CD4-positive, alpha-beta T cell treated with Interleukin-21 for 1 hour (primary cell): ENCODE results near the gene MATN1.

ENCODE experiments used
- DNase-seq: peaks from one replicate; pipeline ENCODE4 v3.0.0-alpha.2; 2020

The MATN1 gene

DNA sequence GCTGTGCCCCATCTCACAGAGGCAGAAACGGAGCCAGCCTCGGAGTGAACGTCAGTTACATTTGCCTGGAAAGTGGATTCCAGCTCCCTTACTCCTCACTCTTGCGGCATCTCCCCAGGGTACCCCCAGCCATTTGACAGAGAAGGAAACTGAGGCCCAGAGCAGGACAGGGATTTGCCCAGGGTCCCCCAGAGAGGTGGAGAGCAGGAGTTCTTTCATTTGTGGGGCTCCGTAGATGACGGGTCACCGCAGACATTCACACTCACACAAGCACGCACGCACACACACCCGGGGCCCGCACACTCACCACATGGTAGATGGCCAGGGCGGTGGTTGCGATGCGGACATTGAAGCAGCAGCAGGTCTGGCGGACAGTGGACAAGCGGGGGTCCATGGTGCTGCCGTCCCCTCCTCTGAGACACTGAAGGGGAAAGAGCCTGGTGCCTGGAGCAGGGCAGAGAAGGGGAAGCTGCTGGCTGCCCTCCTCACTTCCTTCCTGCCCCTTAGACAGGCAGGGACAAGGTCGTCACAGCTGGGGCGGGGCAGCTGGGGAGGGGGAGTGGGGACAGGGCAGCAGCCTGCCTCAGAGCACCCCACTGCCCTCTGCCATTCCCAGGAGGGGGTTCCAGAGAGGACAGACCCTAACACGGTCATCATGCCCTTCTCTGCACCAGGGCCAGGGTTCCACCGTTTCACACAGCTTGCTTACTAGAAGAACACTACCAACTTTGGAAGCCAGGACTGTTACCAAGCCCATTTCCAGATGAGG lies 34.2 kb upstream of the MATN1 start, which contains the start of gene LAPTM5:
TSS of gene LAPTM5 (minus strand) at position 423 of the 769 bp plus-strand sequence. CDS start at position 394, 29 bp downstream.
- peak; percentile 71 for DNase-seq

DNA sequence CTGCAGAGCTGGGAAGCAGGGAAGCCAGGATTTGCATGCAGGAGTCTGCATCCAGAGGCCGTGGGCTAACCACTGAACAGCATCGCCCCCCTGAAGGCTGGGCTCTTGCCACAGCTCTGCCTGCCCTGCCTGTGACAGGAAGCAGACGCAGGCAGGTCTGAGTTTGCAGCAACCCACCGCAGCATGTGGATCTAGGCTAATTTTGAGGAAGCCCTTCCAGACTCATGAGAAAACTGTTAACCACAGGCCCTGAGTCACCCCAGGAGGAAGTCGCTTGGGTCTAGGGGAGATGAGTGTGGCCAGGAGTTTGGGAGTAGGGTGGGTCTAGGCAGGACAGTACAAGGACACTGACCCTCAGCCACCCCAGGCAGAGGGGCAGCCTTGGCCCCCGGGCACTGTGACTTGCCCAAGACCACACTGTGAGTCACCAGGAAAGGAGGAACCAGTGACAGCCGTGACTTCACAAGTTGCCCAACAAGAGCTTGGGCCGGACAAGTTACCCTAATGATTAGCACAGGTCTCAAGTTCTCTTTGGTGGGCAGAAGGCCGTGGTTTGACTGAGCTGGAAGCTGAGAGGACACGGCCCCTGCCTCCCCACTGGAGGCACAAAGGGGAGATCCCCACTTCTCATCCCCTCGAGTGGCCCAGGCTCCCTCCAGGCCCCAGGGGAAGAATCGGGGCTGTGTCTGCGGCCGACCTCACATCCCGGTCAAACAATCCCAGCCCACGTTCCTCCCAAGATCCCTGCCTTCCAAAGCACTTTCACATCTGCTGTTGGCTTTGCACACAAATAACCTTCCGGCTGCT lies 33.4 kb upstream of the MATN1 start:
- peak; percentile 79 for DNase-seq

DNA sequence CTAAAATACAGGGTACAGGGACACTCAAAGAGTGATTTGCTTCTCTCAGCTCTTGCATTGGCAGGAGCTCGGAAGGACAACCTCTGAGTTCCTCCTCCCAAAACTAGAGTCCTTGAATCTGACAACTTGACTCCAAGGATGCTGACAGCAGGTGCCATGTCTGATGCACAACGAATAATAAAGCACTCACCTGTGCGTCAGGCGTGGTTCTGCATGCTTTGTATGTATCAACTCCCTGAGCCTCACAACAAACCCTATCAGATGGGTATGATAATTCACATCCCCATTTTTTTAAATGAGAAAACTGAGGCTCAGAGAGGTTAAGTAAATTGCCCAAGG lies 32.8 kb upstream of the MATN1 start:
- DNase-seq, result no peak

DNA sequence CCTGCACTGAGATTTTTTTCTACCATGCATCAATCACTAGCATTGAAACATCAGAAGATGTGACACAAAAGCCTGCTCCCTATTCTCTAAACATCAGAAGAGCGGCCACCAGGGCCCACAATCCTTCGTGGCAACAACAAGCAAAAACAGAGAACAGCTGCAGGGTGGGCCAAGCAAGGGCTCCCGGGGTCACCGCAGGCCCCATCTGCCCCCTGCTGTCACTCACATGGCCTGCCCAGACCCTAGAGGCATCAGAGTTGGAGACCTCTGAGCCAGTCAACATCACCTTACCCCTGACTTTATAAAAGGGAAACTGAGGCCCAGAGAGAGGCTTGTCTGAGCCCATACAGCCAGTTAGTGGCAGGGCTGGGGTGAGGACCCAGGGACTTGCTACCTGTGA lies 32.4 kb upstream of the MATN1 start:
- DNase-seq, result no peak

DNA sequence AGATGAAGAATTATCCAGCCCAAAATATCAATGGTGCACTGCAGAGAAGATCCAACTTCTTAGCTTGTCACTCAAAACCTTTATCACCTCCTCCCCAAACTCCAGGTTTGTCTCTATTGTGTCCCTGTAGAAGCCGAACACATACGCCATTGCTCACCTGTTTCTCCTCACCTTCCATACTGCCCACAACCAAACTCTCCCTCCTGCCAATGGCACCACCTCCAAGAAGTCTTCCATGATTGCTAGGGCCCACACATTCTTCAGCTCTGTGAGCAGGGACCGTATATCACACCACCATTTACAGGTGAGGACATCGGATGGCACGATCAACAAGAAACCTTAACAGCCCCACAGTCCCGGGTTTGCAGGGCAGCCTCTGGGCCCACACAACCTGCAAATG lies 31.9 kb upstream of the MATN1 start:
- DNase-seq, result no peak

DNA sequence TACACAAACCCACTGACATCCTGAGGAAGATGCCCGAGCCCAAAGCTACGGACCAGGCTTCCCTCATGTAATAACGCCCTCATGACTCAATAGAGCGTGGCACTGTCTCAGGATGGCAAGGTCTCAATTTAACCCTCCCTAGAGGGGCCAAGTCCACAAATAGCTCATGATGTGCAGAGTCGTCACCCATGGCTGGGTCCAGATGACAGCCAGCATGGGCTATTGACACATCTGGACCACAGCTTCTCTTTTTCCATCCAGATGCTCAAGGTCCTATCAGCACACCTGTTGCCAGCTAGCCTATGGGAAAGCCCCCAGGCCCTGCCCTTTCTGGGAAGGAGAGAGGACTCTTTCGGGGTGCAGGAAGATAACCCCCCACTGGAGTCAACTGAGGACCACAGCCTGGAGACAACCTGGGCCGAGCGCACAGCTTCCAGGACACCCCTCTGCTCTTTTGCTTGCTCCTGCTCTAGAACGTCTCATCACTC lies 31.3 kb upstream of the MATN1 start:
- DNase-seq, result no peak

DNA sequence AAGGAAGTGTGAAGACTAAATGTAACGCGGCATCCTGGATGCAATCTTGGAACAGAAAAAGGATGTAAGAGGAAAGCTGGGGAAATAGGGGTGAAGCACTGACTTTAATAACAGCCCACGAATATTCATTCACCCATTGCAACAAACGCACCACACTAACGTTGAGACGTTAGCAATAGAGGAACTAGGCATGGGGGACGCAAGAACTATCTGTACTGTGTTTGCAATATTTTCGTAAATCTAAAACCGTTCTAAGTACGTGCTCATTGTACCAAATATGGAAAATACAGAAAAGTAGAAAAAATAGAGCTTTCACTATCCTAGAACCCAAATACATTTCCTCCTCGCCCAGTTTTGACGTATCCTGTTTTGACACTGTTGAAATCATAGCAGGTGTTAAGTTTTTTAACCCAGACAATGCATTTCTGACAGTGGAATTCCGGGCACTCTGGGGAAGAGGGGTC lies 30.3 kb upstream of the MATN1 start:
- no peak for DNase-seq

DNA sequence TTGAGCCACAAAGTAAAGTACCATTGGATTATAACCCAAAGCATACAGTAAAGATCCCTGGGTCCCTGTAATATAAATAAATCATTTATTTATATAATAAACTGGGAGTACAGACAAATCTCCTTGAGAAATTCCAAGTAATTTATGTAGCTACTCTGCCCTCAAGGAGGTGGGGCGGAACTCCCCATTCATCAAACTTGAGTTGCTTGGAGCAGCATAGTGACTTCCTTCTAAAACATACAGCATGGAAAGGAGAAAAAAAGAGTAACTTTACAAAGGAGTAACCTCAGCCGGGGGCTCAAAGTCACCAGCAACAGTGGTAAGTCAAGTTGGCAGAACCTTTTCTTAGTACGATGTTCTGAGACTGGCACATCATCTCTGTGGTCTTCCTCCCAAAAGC lies 29.7 kb upstream of the MATN1 start:
- no peak for DNase-seq

DNA sequence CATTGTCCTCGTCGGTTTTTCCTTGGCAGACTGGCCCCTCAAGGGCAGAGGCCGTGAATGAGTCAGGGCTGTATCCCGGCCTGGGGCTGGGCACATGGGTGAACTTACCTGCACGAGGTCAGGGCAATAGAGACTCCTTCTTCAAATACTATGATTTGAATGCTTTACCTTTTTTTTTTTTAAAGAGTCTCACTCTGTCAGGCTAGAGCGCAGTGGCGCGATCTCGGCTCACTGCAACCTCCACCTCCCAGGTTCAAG lies 29.2 kb upstream of the MATN1 start:
- DNase-seq, result no peak

DNA sequence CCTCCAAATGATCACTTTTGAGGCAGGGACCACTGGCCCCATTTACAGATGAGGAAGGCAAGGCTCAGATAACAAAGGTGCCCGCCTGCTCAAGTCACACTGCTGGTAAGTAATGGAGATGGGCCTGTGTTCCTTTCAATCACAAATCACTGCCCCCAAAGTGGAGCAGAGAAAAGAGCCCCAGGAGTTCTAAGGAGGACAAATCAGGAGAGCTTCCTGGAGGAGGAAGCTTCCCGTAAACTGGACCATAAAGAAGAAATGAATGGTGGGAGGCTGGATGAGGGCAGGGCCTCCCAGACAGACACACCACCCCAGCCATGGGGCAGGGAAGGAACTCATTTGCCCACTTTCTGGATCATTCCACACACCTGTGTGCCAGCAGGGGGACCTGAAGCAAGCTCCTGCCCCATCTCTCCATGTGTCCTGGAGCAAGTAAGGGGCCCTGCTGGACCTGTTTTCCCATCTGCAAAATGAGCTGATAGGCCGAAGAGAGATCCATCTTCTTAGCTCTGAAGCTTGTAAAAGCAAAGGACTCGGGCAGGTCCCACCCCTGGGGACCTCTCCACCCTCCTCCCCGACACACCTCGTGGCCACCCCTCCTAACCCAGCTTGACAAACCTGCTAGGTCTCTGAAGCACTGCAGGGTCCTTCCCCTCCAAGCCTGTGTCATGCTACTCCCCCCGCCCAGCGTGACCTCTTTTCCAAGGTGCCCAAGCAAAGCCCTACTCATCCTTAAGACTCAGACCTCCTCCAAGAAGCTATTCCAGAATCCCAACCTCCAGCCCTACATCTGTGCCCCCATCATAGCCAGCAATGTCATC lies 28.7 kb upstream of the MATN1 start:
- DNase-seq, result no peak

DNA sequence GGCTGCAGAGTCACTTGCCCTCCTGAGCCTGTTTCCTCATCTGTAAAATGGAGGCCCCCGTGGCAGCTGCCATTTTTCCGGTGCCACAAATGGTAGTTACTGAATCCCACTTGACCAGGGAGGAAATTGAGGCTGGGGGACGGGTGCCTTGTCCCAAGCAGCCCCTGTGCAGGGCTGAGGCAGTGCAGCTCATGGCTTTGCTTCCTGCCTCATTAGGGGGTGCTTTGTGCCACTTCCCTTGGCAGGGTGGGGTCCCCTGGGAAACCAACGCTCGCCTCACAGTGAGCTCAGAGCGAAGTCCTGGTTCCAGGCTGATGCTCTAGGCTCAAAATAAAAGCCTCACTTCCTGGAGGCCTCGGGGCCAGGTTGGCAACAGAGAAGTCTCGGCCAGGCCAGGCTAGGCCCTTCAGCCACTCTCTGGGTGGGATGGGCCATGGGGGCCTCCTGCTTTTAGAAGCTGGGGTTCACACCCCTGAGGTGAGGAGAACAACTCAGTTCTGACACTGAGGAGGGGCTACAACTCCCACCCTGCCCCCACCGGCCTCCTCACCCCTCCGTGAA lies 27.4 kb upstream of the MATN1 start:
- DNase-seq, result no peak

DNA sequence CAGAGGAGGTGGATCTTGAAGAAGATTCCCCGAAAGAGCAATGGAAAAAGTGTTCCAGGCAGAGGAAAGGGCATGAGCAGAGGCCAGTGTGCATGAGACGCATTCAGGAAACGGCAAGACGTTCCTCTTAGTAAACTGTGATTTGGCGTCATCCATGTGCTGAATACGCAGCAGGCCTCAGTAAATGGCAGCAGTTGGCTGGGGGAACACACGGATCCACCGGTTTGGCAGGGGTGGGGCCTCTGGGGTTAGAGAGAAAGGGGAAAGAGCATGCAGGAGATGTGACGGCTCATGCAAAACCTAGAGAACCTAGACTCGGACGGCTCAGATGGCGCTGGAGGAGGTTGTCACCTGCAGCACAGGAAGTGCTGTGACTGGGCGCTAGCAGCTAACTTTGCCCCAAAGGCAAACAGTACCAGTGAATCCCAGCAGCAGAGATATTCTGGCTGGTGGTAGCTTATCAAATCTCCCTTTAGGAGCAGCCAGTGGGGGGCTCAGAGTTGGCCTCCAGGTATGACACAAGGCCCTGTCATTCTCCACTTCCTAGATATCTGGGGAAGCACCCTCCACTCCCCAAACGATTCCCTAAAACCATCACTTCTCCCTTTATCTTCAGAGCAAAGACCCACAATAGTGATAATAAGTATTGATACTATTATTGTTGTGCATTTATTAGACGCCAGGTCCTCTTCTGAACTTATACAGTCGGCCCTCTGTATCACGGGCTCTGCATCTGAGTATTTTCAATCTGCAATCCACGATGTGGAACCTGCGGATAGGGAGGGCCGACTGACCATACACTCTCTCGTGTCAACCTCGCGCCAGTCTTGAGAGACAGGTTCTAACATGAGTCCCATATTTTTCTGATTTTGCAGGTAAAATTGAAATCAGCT lies 26.6 kb upstream of the MATN1 start:
- DNase-seq, result peak; percentile 75

DNA sequence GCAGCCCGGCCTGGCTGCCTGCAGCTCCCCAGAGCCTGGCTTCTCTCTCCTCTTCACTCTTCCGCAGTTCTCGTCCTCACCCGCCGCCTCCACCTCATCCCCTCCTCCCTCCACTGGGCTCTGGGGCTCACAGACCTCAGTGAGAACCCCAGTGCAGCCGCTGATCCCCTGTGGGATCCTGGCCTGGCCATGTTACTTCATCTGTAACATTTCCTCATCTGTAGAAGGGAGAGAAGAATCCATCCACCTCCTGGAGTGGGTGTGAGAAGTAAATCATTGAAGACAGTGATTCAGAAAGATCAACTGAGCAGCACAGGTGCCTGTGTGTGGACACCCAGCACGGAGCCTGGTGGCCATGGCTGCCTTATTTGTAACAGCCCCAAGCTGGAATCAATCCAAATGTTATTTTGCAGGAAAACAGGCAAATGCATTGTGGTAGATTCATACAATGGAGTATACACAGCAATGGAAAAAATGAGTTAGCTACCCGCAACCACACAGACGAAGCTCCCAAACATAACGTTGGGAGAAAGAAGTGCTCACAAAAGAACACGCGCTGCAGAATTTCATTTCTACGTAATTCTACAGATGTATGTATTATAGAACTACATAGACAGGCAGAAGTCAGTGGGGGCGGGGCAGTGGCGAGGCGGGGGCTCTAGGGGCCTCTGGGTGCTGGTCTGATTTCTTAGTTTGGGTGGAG lies 25.5 kb upstream of the MATN1 start:
- DNase-seq, result no peak

DNA sequence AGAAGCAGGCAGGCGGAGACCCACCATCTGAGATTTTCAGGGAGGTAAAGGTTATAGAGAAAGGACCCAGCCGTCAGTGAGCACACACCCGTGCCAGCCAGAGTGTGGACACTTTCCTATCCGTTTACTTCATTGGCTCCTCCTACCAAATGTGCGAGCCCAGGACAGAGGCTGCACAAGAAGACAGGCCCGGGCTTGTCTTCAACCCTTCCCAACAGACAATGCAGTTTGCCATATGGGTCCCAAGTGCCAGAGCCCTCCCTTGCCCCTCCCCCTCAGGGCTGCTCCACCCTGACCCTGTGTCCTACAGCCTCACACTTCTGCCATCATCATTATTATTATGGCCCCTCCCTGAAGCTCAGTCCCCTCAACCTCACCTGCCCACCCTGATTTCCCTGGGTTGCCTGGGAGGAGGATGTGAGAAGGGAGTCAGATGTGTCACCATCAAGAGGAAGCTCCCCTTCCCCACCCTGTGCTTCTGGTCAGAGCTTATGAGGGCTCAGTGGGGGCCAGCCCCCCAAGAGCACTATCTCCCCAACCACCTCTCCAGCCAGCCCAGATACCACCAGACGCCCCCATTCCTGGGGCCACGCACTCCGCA lies 24.8 kb upstream of the MATN1 start:
- DNase-seq, result no peak

DNA sequence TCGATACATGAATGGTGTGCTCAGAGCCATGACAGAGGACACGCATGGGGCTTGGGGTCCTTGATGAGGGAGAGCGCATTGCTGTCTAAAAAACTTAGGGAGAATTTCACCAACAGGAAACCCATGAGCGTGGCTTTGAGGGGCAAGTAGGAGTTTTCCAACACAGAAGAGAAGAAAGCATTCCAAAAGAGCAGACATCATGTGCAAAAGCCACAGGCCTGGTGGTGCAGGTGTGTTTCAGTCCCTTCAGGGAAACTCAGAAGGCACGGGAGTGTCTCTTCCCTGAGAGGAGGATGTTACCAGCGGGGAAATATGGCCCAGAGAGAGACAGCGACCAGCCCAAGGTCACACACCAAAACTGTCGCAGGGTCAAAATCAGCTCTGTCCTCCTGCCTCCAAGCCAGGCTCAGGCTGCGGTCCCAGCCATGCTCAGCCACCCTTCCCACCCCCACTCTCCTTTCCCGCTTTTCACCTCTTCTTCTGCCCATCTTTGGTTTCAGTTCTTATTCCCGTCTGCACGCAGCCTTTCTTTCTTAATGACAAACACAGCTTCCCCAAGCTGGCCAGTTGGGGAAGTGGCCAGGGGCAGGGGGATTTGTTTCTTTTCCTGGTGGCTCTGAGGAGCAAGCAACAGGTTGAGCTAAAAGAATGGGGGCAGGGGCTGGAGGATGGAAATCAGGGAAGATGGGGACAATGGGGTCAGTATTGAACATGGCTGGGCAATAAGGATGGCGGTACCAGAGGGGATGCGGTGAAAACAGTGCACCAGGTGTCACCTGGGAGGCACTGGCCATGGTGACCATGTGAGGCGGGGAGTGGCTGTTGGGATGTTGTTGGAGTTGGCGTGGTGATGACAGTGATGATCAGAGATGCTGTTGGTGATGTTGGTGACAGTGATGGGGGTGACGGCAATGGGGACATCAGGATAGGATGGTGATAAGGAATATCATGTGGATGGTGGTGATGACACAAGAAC lies 23.9 kb upstream of the MATN1 start:
- DNase-seq, result no peak

DNA sequence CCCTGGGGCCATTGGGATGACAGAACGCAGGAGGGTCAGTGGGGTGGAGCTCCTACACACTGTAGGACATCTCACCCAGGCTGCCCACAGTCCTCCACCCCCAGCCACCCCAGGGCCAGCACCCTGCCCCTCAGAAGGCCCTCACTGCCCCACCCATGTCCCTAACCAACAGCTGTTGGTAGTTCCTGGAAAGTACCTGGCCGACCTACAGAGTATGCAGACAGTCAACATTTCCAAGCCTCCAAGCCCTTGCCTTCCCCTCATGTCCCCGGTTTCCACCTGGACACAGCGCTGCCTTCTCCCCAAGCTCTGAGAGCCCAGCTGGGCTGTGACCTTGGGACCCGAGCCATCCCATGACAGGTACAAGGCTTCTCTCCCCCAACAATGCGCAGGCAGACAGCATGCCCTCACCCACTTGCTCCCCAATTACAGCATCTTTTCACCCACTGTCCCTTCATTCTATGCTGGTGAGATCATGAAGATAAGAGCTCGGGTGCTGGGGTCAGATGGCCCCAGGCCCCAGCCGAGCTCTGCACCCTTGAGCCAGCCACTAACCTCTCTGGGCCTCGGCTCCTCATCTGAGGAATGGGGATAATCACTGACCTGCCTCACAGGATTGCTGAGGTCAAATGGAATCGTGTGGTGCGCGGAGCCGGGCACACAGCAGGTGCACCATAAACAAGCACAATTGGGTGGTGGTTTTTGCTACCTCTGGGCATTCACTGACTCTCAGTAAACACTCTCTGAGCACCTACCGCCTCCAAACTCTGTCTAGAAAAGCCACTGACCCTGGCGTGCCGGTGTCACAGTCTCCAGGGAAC lies 23.0 kb upstream of the MATN1 start:
- no peak for DNase-seq

DNA sequence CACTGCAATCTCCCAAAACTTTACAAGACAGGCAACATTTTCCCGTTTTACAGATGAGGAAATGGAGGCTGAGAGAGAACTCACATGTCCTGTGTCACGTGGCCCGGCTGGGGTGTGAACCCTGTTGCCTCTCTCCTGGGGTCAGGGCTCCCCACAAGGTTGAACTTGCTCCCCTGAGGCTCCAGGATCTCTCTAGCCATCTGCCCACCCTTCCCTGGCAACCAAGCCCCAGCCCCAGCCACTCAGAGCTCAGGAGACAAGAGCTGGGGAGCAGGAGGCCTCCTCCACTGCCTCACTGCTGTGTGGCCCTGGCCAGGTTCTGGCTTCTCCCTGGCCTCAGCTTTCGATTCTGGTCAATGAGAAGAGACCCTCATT lies 22.4 kb upstream of the MATN1 start:
- DNase-seq, result no peak

DNA sequence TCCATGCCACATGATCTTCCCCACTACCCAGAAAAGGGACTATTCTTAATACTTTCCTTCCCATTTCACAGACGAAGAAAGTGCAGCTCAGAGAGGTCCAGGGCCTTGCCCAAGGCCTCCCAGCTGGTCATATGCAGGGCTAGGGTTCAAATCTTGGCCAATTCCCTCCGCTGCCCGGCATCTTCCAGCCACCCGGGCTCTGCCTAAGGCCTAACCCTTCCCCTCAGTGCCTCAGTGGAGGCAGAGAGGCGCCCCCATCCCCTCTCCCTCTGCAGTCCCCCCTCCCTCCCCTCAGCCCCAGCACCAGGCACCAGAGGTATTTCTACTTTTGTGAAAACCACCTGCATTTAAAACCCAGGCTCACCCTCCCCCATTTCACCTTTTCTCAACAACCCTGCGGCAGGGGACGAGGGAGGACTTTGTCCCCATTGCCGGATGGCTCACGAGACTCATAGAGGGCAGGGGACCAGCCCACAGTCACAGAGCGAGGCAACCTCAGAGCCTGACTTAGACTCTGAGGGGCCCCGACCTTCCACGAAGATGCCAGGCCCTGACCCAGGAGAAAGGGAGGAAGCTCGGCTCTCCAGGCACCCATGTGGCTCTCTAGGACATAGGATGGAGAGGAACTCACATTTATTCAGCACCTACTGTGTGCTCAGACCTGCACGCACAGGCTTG lies 21.9 kb upstream of the MATN1 start:
- no peak for DNase-seq
